Mammary epithelial cell (primary cell): Measurements from ENCODE around the gene IDH3G.

ENCODE experiments used
- CTCF ChIP-seq, 2 donors: IDR thresholded peaks in 1 of 2; conservative IDR thresholded peaks in 1 of 2; 2 replicates each; pipeline ENCODE4 v1.5.1; 2011 to 2012; ENCODE audit warnings: inconsistent platforms in 2 of 2, low read length in 2 of 2, mild to moderate bottlenecking in 2 of 2, control low read depth in 1 of 2, low read depth in 1 of 2; ENCODE audit not compliant: insufficient read depth in 1 of 2; ENCODE audit errors: extremely low read depth in 1 of 2
- EZH2 ChIP-seq: IDR thresholded peaks from 2 replicates; pipeline ENCODE4 v1.6.1; 2012; ENCODE audit warnings: low read length, inconsistent platforms, borderline replicate concordance

- TF ChIP-seq CTCF (conservative IDR thresholded peaks at IDR 0.05 in 1 of 2, IDR thresholded peaks at IDR 0.05 in 1 of 2; ENCODE audit: extremely low read depth in 1 of 2, insufficient read depth in 1 of 2, low read depth in 1 of 2, low read length in 2 of 2) (no peak), EZH2 (no peak)
Measured at GRCh38 chrX:153766871-153767673, 27.1 kb downstream of the IDH3G start.
